Stomach (tissue), 9 donors: ENCODE data around the gene LACTB. TPM values are rescaled to one million over a fixed set of nuclear protein-coding genes. Genes with fewer than 3 reads are reported as not detected.

Source experiments
- DNase-seq, 2 donors: peaks; one replicate each; pipeline versions ENCODE4 v3.0.0 to v3.0.0-alpha.2; 2013 to 2019
- H3K27ac ChIP-seq, 5 donors: fragments of 200-600 bp in 4 of 5; sonication (generic) in 4 of 5; one replicate each; pipeline ENCODE4 v1.5.1; 2013 to 2019; ENCODE audit warnings: mild to moderate bottlenecking in 1 of 5, moderate library complexity in 1 of 5
- H3K27me3 ChIP-seq, 3 donors: fragments of 200-600 bp; sonication (generic); one replicate each; pipeline ENCODE4 v1.5.1; 2017 to 2019; ENCODE audit warnings: mixed run types in 1 of 3
- H3K36me3 ChIP-seq, 4 donors: fragments of 200-600 bp; sonication (generic); 1 replicate in 3 of 4; 2 replicates in 1 of 4; pipeline ENCODE4 v1.5.1; 2016 to 2019
- H3K4me1 ChIP-seq, 4 donors: fragments of 200-600 bp; sonication (generic); one replicate each; pipeline ENCODE4 v1.5.1; 2016 to 2019
- H3K4me3 ChIP-seq, 4 donors: fragments of 200-600 bp; sonication (generic) in 3 of 4; one replicate each; pipeline ENCODE4 v1.5.1; 2016 to 2019; ENCODE audit warnings: mild to moderate bottlenecking in 1 of 4
- H3K9me3 ChIP-seq, 4 donors: fragments of 200-600 bp; sonication (generic); one replicate each; pipeline ENCODE4 v1.5.1; 2016 to 2019
- CTCF ChIP-seq, 7 experiments: fragments of 450-650 bp in 4 of 7; fragments of 200-600 bp in 3 of 7; sonication (generic) in 3 of 7; IDR thresholded peaks; one replicate each; pipeline ENCODE4 v1.5.1; 2016 to 2019; ENCODE audit warnings: antibody characterized with exemption in 7 of 7, control low read depth in 2 of 7, mild to moderate bottlenecking in 1 of 7
- EP300 ChIP-seq: sonication (generic); formaldehyde crosslinking; IDR thresholded peaks from one replicate; pipeline ENCODE4 v1.6.1; 2017; ENCODE audit warnings: antibody characterized with exemption
- POLR2A ChIP-seq, 4 donors: fragments of 450-650 bp; IDR thresholded peaks; one replicate each; pipeline ENCODE4 v1.6.1; 2016; ENCODE audit warnings: antibody characterized with exemption in 4 of 4, control low read depth in 2 of 4, mild to moderate bottlenecking in 1 of 4, moderate library complexity in 1 of 4
- POLR2AphosphoS5 ChIP-seq, 3 donors: sonication (generic); formaldehyde crosslinking; IDR thresholded peaks; one replicate each; pipeline ENCODE4 v1.6.1; 2016; ENCODE audit warnings: antibody characterized with exemption in 3 of 3
- WGBS, 5 donors: extraction: QIAGEN DNeasy Blood & Tissue Kit in 3 of 5; methylation state at CpG; one replicate each; pipeline versions ENCODE4 v1.1.5 to v1.1.7; 2013 to 2018; 5-methylcytosine and 5-hydroxymethylcytosine counted together
- intact Hi-C: fragments of 100-400 bp; cut with DNase I; formaldehyde crosslinking; loops from one replicate; pipeline ENCODE4 v1.15.1; 2023; ENCODE audit warnings: low total_unique reads
- polyA plus RNA-seq, 3 donors: library from polyadenylated mRNA; stranded (reverse); fragments of 200-250 nt; gene quantifications; one replicate each; pipeline ENCODE4 v1.2.3, GENCODE V29; 2013
- total RNA-seq, 5 donors: library from RNA; depleted of rRNA; stranded (reverse); fragments of >200 nt; gene quantifications; one replicate each; pipeline versions ENCODE4 v1.1.0 to v1.2.3, GENCODE V29; 2014 to 2016
- donor health status: healthy with polysubstance abuse.
- donor health status: Bipolar disorder and iron deficiency.
- donor health status: healthy.

The LACTB gene
- total and polyA plus RNA-seq, 8 donors: 1.2 to 30.8 (median 11.1) TPM

GRCh38 chr15:63160638-63161037 lies 39.0 kb downstream of the LACTB start:
- no peaks in the 10 kb centered on the region for H3K27me3 ChIP-seq
- no peaks in the 10 kb centered on the region for H3K36me3 ChIP-seq
- DNase-seq: no peak
- H3K4me3 ChIP-seq: no peak overlapping the region
- H3K27ac ChIP-seq: no peak overlapping the region
- intact Hi-C loops: no loop called here
- peaks cover 2 to 16% (median 12%) of the 10 kb centered on the region in 4 donors for H3K4me1 ChIP-seq
- H3K9me3 ChIP-seq: no peaks in the 10 kb centered on the region
- TF ChIP-seq CTCF (IDR thresholded peaks at IDR 0.05): no peak
- TF ChIP-seq EP300: no peak
- no peak for TF ChIP-seq POLR2AphosphoS5 (IDR thresholded peaks at IDR 0.05)
- TF ChIP-seq POLR2A (IDR thresholded peaks at IDR 0.05): no peak

GRCh38 chr15:63163217-63163616 lies 41.6 kb downstream of the LACTB start:
- no peak for DNase-seq
- no peaks in the 10 kb centered on the region for H3K27me3 ChIP-seq
- intact Hi-C loops: no loop called here
- no peaks in the 10 kb centered on the region for H3K9me3 ChIP-seq
- no peaks in the 10 kb centered on the region for H3K36me3 ChIP-seq
- H3K4me1 ChIP-seq: peaks cover 0 to 5% (median 5%) of the 10 kb centered on the region in 4 donors
- H3K27ac ChIP-seq: no peak overlapping the region
- no peak overlapping the region for H3K4me3 ChIP-seq
- TF ChIP-seq POLR2A (IDR thresholded peaks at IDR 0.05) (no peak), POLR2AphosphoS5 (IDR thresholded peaks at IDR 0.05) (no peak), CTCF (IDR thresholded peaks at IDR 0.05) (no peak), EP300 (no peak)
- WGBS, 5 donors: 83 to 91% (median 86%) methylated on average over 4 of the region's 4 CpGs

- intact Hi-C loops: no loop called here
- no peak overlapping the region for H3K27ac ChIP-seq
- H3K4me3 ChIP-seq: no peak overlapping the region
- H3K27me3 ChIP-seq: no peaks in the 10 kb centered on the region
- no peaks in the 10 kb centered on the region for H3K9me3 ChIP-seq
- DNase-seq: no peak
- H3K36me3 ChIP-seq: no peaks in the 10 kb centered on the region
- 88 to 92% (median 90%) methylated on average over 6 of the region's 6 CpGs for WGBS, 5 donors
- TF ChIP-seq POLR2AphosphoS5 (IDR thresholded peaks at IDR 0.05): no peak
- no peak for TF ChIP-seq CTCF (IDR thresholded peaks at IDR 0.05)
- TF ChIP-seq POLR2A (IDR thresholded peaks at IDR 0.05): no peak
- TF ChIP-seq EP300: no peak
- no peaks in the 10 kb centered on the region for H3K4me1 ChIP-seq
Measured at GRCh38 chr15:63165166-63165859, 43.7 kb downstream of the LACTB start.

GRCh38 chr15:63166219-63166618 lies 44.6 kb downstream of the LACTB start:
- Histone ChIP-seq H3K4me1 (no peaks in the 10 kb centered on the region), H3K9me3 (no peaks in the 10 kb centered on the region), H3K4me3 (no peak overlapping the region), H3K27me3 (no peaks in the 10 kb centered on the region), H3K27ac (no peak overlapping the region), H3K36me3 (no peaks in the 10 kb centered on the region)
- intact Hi-C loops: no loop called here
- DNase-seq: no peak
- TF ChIP-seq POLR2AphosphoS5 (IDR thresholded peaks at IDR 0.05) (no peak), POLR2A (IDR thresholded peaks at IDR 0.05) (no peak), CTCF (IDR thresholded peaks at IDR 0.05) (no peak), EP300 (no peak)
- WGBS, 5 donors: 83 to 94% (median 90%) methylated on average over 2 of the region's 2 CpGs
